GM19372 (cell line): ENCODE data around the gene UBTD2.
"Not testable (repeated sequence)": the region's sequence is repeated elsewhere in the genome, so short reads cannot be mapped to it uniquely, and the experiment has no call there.

Source experiments
- ATAC-seq: cut with Tn5 transposase; IDR thresholded peaks from one replicate; pipeline ENCODE4 v1.9.1; 2021; ENCODE audit warnings: mild to moderate bottlenecking, low read depth, moderate library complexity; ENCODE audit not compliant: unreplicated experiment

UBTD2 gene

GRCh38 chr5:172199446-172199845, 84.1 kb downstream of the UBTD2 start:
- no peak for ATAC-seq

GRCh38 chr5:172197775-172198174, 85.8 kb downstream of the UBTD2 start:
- ATAC-seq: not testable (repeated sequence)

- no peak for ATAC-seq
Measured at GRCh38 chr5:172194985-172195774, 88.4 kb downstream of the UBTD2 start.

GRCh38 chr5:172193872-172194271, 89.7 kb downstream of the UBTD2 start, which contains the start of gene EFCAB9:
TSS of gene EFCAB9 (plus strand) at chr5:172194172. CDS start at chr5:172194173, 1 bp downstream.
- ATAC-seq: no peak

- no peak for ATAC-seq
Measured at GRCh38 chr5:172189693-172190296, 93.8 kb downstream of the UBTD2 start.

- no peak for ATAC-seq
Measured at GRCh38 chr5:172188893-172189692, 94.5 kb downstream of the UBTD2 start.

- peak; percentile 65 for ATAC-seq
Measured at GRCh38 chr5:172188033-172188892, 95.3 kb downstream of the UBTD2 start, which contains the start of gene STK10. TSS of gene STK10 (minus strand) at chr5:172188224. CDS start at chr5:172188042, 182 bp downstream.

GRCh38 chr5:172187118-172188032, 96.2 kb downstream of the UBTD2 start:
- ATAC-seq: peak; percentile 28

GRCh38 chr5:172186114-172186695, 97.4 kb downstream of the UBTD2 start:
- ATAC-seq: no peak

- no peak for ATAC-seq
Measured at GRCh38 chr5:172185096-172185461, 98.5 kb downstream of the UBTD2 start.

GRCh38 chr5:172183881-172184280, 99.7 kb downstream of the UBTD2 start:
- ATAC-seq: no peak

GRCh38 chr5:172182291-172182690, 101.3 kb downstream of the UBTD2 start:
- no peak for ATAC-seq

- ATAC-seq: no peak
Measured at GRCh38 chr5:172180936-172181335, 102.6 kb downstream of the UBTD2 start.

- ATAC-seq: no peak
Measured at GRCh38 chr5:172178991-172179989, 104.3 kb downstream of the UBTD2 start.

GRCh38 chr5:172178301-172178987, 105.1 kb downstream of the UBTD2 start:
- no peak for ATAC-seq

GRCh38 chr5:172177176-172177575, 106.4 kb downstream of the UBTD2 start:
- no peak for ATAC-seq

GRCh38 chr5:172175263-172175719, 108.3 kb downstream of the UBTD2 start:
- ATAC-seq: peak; percentile 50
